OCI-LY1 (cell line): Measurements from ENCODE around the gene STK38.
"Not testable (repeated sequence)": the region's sequence is repeated elsewhere in the genome, so short reads cannot be mapped to it uniquely, and the experiment has no call there.

ENCODE experiments used
- H2AFZ ChIP-seq: fragments of 200-600 bp; sonication (generic), shearing (Covaris generic); 2 replicates; pipeline ENCODE4 v1.6.0; 2014; ENCODE audit warnings: antibody characterized with exemption, mild to moderate bottlenecking, low read length
- H3F3A ChIP-seq: fragments of 200-600 bp; sonication (generic), shearing (Covaris generic); 2 replicates; pipeline ENCODE4 v1.6.0; 2014; ENCODE audit warnings: mild to moderate bottlenecking, antibody characterized with exemption, low read length, moderate library complexity; ENCODE audit not compliant: insufficient read depth
- H3K27ac ChIP-seq: fragments of 200-600 bp; sonication (generic); 2 replicates; pipeline ENCODE4 v1.5.1; 2014; ENCODE audit warnings: low read length, mixed run types, mild to moderate bottlenecking, low read depth; ENCODE audit not compliant: poor library complexity, severe bottlenecking
- H3K27me3 ChIP-seq: fragments of 200-600 bp; sonication (generic); 2 replicates; pipeline ENCODE4 v1.6.0; 2014; ENCODE audit warnings: antibody characterized with exemption, mild to moderate bottlenecking, low read length, moderate library complexity; ENCODE audit not compliant: insufficient read depth
- H3K36me3 ChIP-seq: fragments of 200-600 bp; sonication (generic); 2 replicates; pipeline ENCODE4 v1.6.1; 2014; ENCODE audit warnings: mild to moderate bottlenecking, antibody characterized with exemption, low read length, moderate library complexity, mixed read lengths; ENCODE audit not compliant: insufficient read depth
- H3K4me1 ChIP-seq: fragments of 200-600 bp; sonication (generic); 2 replicates; pipeline ENCODE4 v1.5.1; 2014; ENCODE audit warnings: mild to moderate bottlenecking, low read length, moderate library complexity; ENCODE audit not compliant: insufficient read depth, severe bottlenecking
- H3K4me2 ChIP-seq: fragments of 200-600 bp; sonication (generic), shearing (Covaris generic); 2 replicates; pipeline ENCODE4 v1.6.1; 2014; ENCODE audit warnings: low read length
- H3K4me3 ChIP-seq: fragments of 200-600 bp; sonication (generic); 2 replicates; pipeline ENCODE4 v1.5.1; 2014; ENCODE audit warnings: low read length, low read depth, mild to moderate bottlenecking, mixed read lengths; ENCODE audit not compliant: poor library complexity, severe bottlenecking
- H3K79me2 ChIP-seq: fragments of 200-600 bp; shearing (Covaris generic); 2 replicates; pipeline ENCODE4 v1.6.1; 2016; ENCODE audit warnings: mixed run types, low read length, mixed read lengths; ENCODE audit not compliant: insufficient read depth
- H3K9ac ChIP-seq: fragments of 200-600 bp; sonication (generic), shearing (Covaris generic); 2 replicates; pipeline ENCODE4 v1.6.1; 2014; ENCODE audit warnings: mild to moderate bottlenecking, low read length, mixed read lengths
- H3K9me2 ChIP-seq: fragments of 200-600 bp; sonication (generic), shearing (Covaris generic); 2 replicates; pipeline ENCODE4 v1.6.1; 2014; ENCODE audit warnings: low read depth, mild to moderate bottlenecking, low read length, mixed read lengths
- H3K9me3 ChIP-seq: fragments of 200-600 bp; shearing (Covaris generic); 2 replicates; pipeline ENCODE4 v1.6.1; 2014; ENCODE audit warnings: low read length, mixed read lengths
- H4K20me1 ChIP-seq: fragments of 200-600 bp; sonication (generic), shearing (Covaris generic); 2 replicates; pipeline ENCODE4 v1.6.0; 2016; ENCODE audit warnings: mild to moderate bottlenecking, low read length; ENCODE audit not compliant: insufficient read depth
- EZH2 ChIP-seq: fragments of 200-600 bp; sonication (generic), shearing (Covaris generic); IDR thresholded peaks from 2 replicates; pipeline ENCODE4 v1.8.0; 2017; ENCODE audit warnings: borderline replicate concordance, mixed run types, mild to moderate bottlenecking, antibody characterized with exemption, low read length, moderate library complexity, mixed read lengths
- TF ChIP-seq, protein P1 (sequence below): fragments of 200-600 bp; sonication (generic), shearing (Covaris generic); IDR thresholded peaks from 2 replicates; pipeline ENCODE4 v1.5.1; 2017; ENCODE audit warnings: mild to moderate bottlenecking, antibody characterized with exemption, low read length, moderate library complexity, mixed read lengths

Gene STK38

DNA sequence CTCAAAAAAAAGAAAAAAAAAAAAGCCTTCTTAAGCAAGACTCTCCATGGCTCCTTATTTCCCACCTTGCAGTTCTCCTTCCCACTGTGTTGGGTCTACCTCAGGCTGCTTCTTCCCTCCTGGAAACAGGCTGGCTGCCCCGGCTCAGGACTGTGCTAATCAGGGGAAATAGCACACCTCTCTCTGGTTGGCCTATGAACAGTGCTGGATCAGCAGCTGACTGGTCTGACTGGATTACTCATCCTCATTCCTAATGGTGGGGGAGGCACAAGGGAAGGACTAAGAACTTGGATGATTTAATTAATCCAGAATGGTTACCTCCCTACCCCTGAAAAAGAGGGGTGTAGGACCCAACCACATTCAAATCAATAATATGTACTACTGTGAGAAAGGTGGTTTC lies 43.0 kb upstream of the STK38 start:
- H3K36me3 ChIP-seq: peaks cover 8% of the 10 kb centered on the region
- no peak overlapping the region for H2AFZ ChIP-seq
- H3F3A ChIP-seq: 0 out of 2 replicates have a peak, but pooled peaks cover 5% of the 10 kb centered on the region
- H3K9me3 ChIP-seq: no peaks in the 10 kb centered on the region
- no peak overlapping the region for H3K4me3 ChIP-seq
- no peak overlapping the region for H3K4me2 ChIP-seq
- no peak for TF ChIP-seq EZH2
- TF ChIP-seq, protein P1, sequence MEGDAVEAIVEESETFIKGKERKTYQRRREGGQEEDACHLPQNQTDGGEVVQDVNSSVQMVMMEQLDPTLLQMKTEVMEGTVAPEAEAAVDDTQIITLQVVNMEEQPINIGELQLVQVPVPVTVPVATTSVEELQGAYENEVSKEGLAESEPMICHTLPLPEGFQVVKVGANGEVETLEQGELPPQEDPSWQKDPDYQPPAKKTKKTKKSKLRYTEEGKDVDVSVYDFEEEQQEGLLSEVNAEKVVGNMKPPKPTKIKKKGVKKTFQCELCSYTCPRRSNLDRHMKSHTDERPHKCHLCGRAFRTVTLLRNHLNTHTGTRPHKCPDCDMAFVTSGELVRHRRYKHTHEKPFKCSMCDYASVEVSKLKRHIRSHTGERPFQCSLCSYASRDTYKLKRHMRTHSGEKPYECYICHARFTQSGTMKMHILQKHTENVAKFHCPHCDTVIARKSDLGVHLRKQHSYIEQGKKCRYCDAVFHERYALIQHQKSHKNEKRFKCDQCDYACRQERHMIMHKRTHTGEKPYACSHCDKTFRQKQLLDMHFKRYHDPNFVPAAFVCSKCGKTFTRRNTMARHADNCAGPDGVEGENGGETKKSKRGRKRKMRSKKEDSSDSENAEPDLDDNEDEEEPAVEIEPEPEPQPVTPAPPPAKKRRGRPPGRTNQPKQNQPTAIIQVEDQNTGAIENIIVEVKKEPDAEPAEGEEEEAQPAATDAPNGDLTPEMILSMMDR: no peak
- no peak overlapping the region for H3K9ac ChIP-seq
- 0 out of 2 replicates have a peak, but pooled peaks cover 3% of the 10 kb centered on the region for H4K20me1 ChIP-seq
- no peaks in the 10 kb centered on the region for H3K9me2 ChIP-seq
- H3K4me1 ChIP-seq: peaks cover 26% of the 10 kb centered on the region
- no peaks in the 10 kb centered on the region for H3K27me3 ChIP-seq
- H3K79me2 ChIP-seq: peaks cover 10% of the 10 kb centered on the region
- no peak overlapping the region for H3K27ac ChIP-seq

DNA sequence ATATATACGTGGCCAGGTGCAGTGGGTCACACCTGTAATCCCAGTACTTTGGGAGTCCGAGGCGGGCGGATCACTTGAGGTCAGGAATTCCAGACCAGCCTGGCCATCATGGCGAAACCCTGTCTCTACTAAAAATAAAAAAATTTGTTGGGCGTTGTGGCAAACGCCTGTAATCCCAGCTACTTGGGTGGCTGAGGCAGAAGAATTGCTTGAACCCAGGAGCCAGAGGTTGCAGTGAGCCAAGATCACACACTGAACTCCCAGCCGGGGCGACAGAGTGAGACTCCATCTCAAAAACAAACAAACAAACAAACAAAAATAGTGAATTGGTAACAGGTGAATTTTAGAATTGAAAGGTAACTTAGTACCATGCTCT lies 41.7 kb upstream of the STK38 start:
- not testable (repeated sequence) for H3K9me3 ChIP-seq, H3K4me2 ChIP-seq, H3K27me3 ChIP-seq, H3F3A ChIP-seq, H3K27ac ChIP-seq, H3K4me3 ChIP-seq, H3K9ac ChIP-seq, H3K36me3 ChIP-seq, H4K20me1 ChIP-seq, H3K79me2 ChIP-seq, H3K9me2 ChIP-seq, H2AFZ ChIP-seq
- H3K4me1 ChIP-seq: peaks cover 26% of the 10 kb centered on the region

DNA sequence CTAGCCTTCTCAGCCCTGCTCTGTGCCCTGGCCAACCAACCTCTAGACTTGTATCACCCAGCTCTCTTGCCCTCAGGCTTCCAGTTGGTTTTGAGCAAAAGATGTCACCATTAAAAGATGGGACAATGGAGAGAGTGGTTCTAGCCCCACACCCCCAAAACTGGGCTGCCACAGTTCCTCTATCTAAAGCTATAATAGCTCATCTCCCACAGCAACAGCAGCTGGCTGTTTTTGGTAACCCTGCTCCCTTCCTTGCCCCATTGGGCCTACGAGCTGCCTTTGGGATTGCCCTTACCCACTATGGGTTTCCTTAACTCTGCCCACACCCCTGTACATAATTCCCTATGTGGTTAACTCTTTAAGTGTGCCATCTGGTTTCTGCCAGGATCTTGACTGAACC lies 39.3 kb upstream of the STK38 start:
- Histone ChIP-seq H3K4me1 (peaks cover 7% of the 10 kb centered on the region), H3K36me3 (no peaks in the 10 kb centered on the region), H3K79me2 (no peaks in the 10 kb centered on the region), H3K27ac (no peak overlapping the region), H3K9me2 (no peaks in the 10 kb centered on the region), H3K9me3 (no peaks in the 10 kb centered on the region), H3F3A (no peaks in the 10 kb centered on the region), H3K4me3 (no peak overlapping the region), H3K27me3 (no peaks in the 10 kb centered on the region), H3K9ac (no peak overlapping the region), H3K4me2 (no peak overlapping the region), H2AFZ (no peak overlapping the region), H4K20me1 (no peaks in the 10 kb centered on the region)
- TF ChIP-seq, protein P1: no peak
- TF ChIP-seq EZH2: no peak

- Histone ChIP-seq H3K4me2 (no peak overlapping the region), H3K4me1 (peaks cover 13% of the 10 kb centered on the region), H3K4me3 (no peak overlapping the region), H3K79me2 (no peaks in the 10 kb centered on the region), H4K20me1 (no peaks in the 10 kb centered on the region), H3K9ac (no peak overlapping the region), H3K27me3 (no peaks in the 10 kb centered on the region), H3K9me2 (no peaks in the 10 kb centered on the region), H3K27ac (no peak overlapping the region), H3K9me3 (no peaks in the 10 kb centered on the region), H3F3A (no peaks in the 10 kb centered on the region), H2AFZ (no peak overlapping the region), H3K36me3 (no peaks in the 10 kb centered on the region)
- no peak for TF ChIP-seq EZH2
- TF ChIP-seq, protein P1: no peak
Measured at GRCh38 chr6:36581716-36582115, 34.4 kb upstream of the STK38 start.
